Right atrium auricular region (tissue), 2 donors: ENCODE results near the gene LRRC74A. TPM values are rescaled to one million over a fixed set of nuclear protein-coding genes. Genes with fewer than 3 reads are reported as not detected.

Experiments
- DNase-seq: peaks from one replicate; pipeline ENCODE4 v3.0.0-alpha.2; 2019; ENCODE audit warnings: low spot score
- H3K27ac ChIP-seq, 2 donors: fragments of 200-600 bp; sonication (generic); 1 replicate in 1 of 2; 2 replicates in 1 of 2; pipeline ENCODE4 v1.5.1; 2016 to 2019
- H3K27me3 ChIP-seq, 2 donors: fragments of 200-600 bp; sonication (generic); one replicate each; pipeline versions ENCODE4 v1.5.1 to v1.6.0; 2017 to 2019
- H3K36me3 ChIP-seq: fragments of 200-600 bp; sonication (generic); one replicate; pipeline ENCODE4 v1.5.1; 2016
- H3K4me1 ChIP-seq, 2 donors: fragments of 200-600 bp; sonication (generic); one replicate each; pipeline versions ENCODE4 v1.5.1 to v1.6.0; 2017 to 2019
- H3K4me3 ChIP-seq, 2 donors: fragments of 200-600 bp; sonication (generic); 1 replicate in 1 of 2; 2 replicates in 1 of 2; pipeline ENCODE4 v1.5.1; 2017 to 2019; ENCODE audit warnings: mild to moderate bottlenecking in 1 of 2, moderate library complexity in 1 of 2
- H3K9me3 ChIP-seq, 2 donors: fragments of 200-600 bp; sonication (generic); one replicate each; pipeline ENCODE4 v1.5.1; 2019
- total RNA-seq, 2 donors: library from RNA; depleted of rRNA; stranded (reverse); fragments of >200 nt; gene quantifications; one replicate each; pipeline ENCODE4 v1.1.0, GENCODE V29; 2016
- TF ChIP-seq, protein P1 (sequence below), 2 donors: fragments of 200-600 bp; sonication (generic); IDR thresholded peaks; one replicate each; pipeline ENCODE4 v1.5.1; 2019; ENCODE audit warnings: antibody characterized with exemption in 2 of 2

LRRC74A gene
- total RNA-seq, 2 donors from 2014 or later: not detected

GRCh38 chr14:76810953-76811400, 15.2 kb upstream of the LRRC74A start:
- Histone ChIP-seq H3K9me3 (no peaks in the 10 kb centered on the region), H3K27ac (peak overlapping the region; percentile 91 to 94), H3K4me3 (peak overlapping the region in 1 of 2 donors; percentile 81), H3K4me1 (peaks cover 0 to 26% of the 10 kb centered on the region in 2 donors), H3K36me3 (peaks cover 24% of the 10 kb centered on the region), H3K27me3 (no peaks in the 10 kb centered on the region)
- no peak for DNase-seq
- TF ChIP-seq, protein P1, sequence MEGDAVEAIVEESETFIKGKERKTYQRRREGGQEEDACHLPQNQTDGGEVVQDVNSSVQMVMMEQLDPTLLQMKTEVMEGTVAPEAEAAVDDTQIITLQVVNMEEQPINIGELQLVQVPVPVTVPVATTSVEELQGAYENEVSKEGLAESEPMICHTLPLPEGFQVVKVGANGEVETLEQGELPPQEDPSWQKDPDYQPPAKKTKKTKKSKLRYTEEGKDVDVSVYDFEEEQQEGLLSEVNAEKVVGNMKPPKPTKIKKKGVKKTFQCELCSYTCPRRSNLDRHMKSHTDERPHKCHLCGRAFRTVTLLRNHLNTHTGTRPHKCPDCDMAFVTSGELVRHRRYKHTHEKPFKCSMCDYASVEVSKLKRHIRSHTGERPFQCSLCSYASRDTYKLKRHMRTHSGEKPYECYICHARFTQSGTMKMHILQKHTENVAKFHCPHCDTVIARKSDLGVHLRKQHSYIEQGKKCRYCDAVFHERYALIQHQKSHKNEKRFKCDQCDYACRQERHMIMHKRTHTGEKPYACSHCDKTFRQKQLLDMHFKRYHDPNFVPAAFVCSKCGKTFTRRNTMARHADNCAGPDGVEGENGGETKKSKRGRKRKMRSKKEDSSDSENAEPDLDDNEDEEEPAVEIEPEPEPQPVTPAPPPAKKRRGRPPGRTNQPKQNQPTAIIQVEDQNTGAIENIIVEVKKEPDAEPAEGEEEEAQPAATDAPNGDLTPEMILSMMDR (IDR thresholded peaks at IDR 0.05): peak; percentile 16 to 56

- DNase-seq: no peak
- TF ChIP-seq, protein P1 (IDR thresholded peaks at IDR 0.05): no peak
- Histone ChIP-seq H3K9me3 (no peaks in the 10 kb centered on the region), H3K4me3 (peak overlapping the region; percentile 76 to 81), H3K36me3 (peaks cover 19% of the 10 kb centered on the region), H3K4me1 (peaks cover 0 to 26% of the 10 kb centered on the region in 2 donors), H3K27ac (peak overlapping the region; percentile 91 to 94), H3K27me3 (no peaks in the 10 kb centered on the region)
Observed at GRCh38 chr14:76811561-76811960, 14.6 kb upstream of the LRRC74A start.

DNA sequence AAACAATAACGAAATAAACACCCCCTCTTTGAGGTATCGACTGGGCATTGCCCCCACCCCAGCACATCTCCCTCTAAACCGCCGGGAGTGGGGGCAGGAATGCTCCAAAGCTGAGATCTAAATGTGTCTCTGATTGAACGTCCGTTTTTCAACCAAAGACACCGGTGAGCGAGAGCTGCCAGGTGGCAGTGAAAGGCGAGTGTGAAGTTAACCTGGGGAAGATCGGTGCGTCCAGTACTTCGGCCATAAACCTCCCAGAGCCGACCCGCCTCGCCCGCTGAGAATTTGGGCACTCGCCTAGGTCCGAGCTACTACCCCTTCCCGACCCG, 14.2 kb upstream of the LRRC74A start:
- no peak for DNase-seq
- Histone ChIP-seq H3K27me3 (no peaks in the 10 kb centered on the region), H3K36me3 (peaks cover 14% of the 10 kb centered on the region), H3K27ac (peak overlapping the region; percentile 91 to 94), H3K4me1 (peaks cover 0 to 26% of the 10 kb centered on the region in 2 donors), H3K9me3 (no peaks in the 10 kb centered on the region), H3K4me3 (peak overlapping the region; percentile 76 to 81)
- TF ChIP-seq, protein P1 (IDR thresholded peaks at IDR 0.05): no peak

DNA sequence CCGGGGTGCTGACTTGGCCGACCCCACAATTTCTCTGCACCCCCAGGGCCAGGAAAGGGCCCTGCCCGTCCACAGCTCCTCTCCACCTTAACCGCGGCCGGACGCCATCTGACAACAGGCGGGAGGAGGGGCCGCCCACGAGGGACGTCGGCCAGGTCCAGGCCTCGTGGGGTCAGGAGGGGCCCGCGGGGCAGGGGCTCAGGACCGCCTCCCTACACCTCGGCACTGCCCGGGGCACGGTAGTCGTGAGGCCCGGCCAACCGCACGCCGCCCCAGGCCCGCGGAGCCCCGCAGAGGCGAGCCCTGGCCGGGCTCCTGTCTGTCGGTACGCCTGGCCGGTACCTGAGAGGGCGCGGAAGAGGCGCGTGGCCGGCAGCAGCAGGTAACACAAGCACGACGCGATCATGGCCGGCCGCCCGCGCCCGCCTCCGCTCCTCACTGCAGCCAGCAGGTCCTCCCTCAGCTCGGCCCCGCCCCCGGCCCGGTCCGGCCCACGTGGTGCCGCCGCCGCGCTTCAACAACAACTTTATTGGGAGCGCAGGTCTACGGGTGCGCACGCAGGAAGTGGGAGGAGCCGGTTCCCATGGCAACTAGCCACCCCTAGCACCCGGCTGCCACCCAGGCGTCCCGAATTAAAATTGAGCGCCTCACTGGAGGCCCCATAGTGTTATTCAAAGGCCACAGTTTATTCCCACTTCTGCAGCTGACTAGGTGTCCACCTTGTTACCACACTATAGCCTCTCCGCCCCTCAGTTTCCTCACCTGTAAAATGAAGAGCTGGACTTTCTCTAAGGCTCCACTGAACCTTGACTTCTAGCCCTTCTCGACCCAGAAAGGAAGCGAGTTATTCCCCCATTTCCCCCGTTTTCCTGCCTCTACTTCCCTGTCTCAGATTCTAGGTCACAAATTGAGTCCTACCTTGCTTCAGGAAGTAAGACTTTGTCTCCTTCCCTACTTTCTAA, 13.5 kb upstream of the LRRC74A start, which contains the start of gene ANGEL1:
Gene ANGEL1, minus strand, starts transcription at position 461 of the 962 bp plus-strand sequence. Its CDS starts 55 bp downstream, at position 406.
- peak; percentile 98 for DNase-seq
- H3K27me3 ChIP-seq: no peaks in the 10 kb centered on the region
- H3K9me3 ChIP-seq: no peaks in the 10 kb centered on the region
- peak within 1 kb of the TSS; percentile 91 to 94 for H3K27ac ChIP-seq
- TF ChIP-seq, protein P1 (IDR thresholded peaks at IDR 0.05): peak in 1 of 2 donors; percentile 6
- peak within 1 kb of the TSS; percentile 76 to 81 for H3K4me3 ChIP-seq
- peaks cover 0 to 26% of the 10 kb centered on the region in 2 donors for H3K4me1 ChIP-seq
- peaks cover 11% of the 10 kb centered on the region for H3K36me3 ChIP-seq

DNA sequence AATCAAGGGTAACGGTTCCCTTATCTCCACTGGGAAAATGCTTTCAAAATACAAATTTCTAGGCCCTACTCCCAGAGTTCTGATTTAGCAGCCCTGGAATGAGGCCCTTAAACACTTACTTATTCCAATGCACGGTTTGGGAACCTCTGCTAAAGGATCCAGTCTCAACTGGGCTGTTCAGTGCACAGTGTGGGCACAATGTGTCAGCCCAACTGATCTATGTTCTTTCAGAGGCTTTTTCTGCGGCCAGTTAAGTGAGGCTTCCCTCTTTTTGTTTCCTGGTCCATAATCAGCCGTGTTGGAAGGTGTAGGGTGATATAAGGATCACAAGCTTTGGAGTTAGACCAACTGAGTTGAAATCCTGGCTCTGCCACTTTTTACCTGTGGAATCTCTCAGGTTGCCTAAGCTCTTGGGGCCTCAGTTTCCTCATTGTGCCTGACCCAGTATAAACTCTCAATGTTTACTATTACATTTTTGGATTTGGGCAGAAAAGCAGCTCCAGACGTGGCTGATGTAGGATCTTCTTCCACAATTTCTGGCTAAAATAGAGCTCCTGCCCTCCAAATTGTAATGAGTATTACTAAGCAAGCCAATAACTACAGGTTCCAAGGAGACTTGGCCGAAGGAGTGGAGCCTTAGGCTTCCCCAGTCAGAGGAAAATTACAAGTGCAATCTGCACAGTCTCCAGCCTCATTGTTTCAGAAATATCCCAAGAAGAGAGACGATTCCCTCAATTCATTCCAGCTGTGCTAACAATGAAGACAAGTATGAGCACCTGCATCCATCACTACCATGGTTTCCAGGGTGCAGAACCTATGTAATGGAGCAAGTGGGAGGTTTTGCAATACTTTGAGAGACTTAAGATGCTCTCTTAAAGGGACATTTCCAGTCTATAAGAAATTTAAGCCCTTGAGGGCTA, 11.2 kb upstream of the LRRC74A start:
- H3K27ac ChIP-seq: peak overlapping the region in 1 of 2 donors; percentile 59

More for the DNA sequence above, 11.2 kb upstream of the LRRC74A start:
- no peaks in the 10 kb centered on the region for H3K36me3 ChIP-seq
- DNase-seq: no peak
- H3K4me3 ChIP-seq: no peak overlapping the region
- H3K27me3 ChIP-seq: no peaks in the 10 kb centered on the region
- H3K4me1 ChIP-seq: peaks cover 0 to 25% of the 10 kb centered on the region in 2 donors
- TF ChIP-seq, protein P1 (IDR thresholded peaks at IDR 0.05): no peak
- no peaks in the 10 kb centered on the region for H3K9me3 ChIP-seq
